Ureter (tissue), 1 donor: ENCODE results near the gene TRPM3. TPM values are rescaled to one million over a fixed set of nuclear protein-coding genes. Genes with fewer than 3 reads are reported as not detected.

Source experiments
- DNase-seq: peaks from one replicate; pipeline ENCODE4 v3.0.0-alpha.2; 2020; ENCODE audit warnings: low spot score
- total RNA-seq: library from RNA; stranded (reverse); gene quantifications from one replicate; pipeline ENCODE4 v1.2.4, GENCODE V29; 2023
- donor health status: DM: yes; HTN: yes; CAD: no.

Gene TRPM3
- total RNA-seq, 1 donor from 2014 or later: 1.3 TPM

DNA sequence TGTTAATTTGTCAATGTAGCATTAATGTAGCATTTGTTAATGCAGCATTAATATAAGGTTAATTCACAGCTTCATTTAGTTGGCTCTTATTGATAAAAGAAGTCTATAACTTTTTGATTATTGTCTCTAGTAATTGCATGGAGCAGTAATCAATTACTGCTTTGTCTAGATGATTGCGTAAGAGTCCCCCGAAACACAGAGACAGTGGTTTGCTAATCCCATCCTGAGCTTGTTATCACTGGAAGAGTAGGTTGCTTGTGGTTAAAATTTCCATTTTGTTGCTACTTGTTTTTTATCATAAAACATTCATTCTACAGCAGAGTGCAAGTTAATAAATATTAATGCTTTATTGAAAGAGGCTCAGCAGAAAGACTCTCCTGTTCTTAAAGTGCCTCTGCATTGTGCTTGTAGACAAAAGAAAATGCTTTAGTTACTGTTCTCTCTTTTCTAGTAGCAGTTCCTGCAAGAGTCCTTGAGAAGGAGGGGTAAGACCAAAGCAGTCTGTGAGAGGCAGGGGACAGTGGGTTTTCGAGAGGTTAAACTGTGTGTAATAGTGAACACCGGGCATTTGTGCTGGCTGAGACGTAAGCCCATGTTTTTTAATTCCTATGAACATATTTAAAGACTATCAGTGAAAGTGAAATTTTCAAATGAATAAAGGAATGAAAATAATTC, 291.7 kb downstream of the TRPM3 start:
- DNase-seq: no peak

- no peak for DNase-seq
Measured at GRCh38 chr9:70826562-70826961, 294.9 kb downstream of the TRPM3 start.

- DNase-seq: no peak
Measured at GRCh38 chr9:70823284-70823683, 298.1 kb downstream of the TRPM3 start.

GRCh38 chr9:70817311-70817710, 304.1 kb downstream of the TRPM3 start:
- DNase-seq: no peak

DNA sequence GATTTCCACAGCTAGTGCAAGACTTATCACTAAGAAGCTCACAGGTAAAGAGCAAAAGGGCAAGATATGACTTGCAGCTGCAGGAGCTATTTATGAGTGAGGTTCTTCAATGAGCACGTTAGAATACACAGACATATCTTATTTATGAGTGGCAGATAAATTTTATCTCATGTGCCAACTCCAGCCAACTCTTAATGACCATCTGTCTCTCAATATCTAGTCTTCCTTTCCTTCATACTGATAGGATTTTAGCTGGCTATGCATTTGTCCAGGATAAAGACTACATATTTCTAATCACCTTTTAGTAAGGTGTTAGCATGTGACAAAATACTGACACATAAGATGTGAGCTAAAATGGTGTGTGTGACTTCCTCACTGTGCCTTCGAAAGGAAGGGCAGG, 304.5 kb downstream of the TRPM3 start:
- no peak for DNase-seq

DNA sequence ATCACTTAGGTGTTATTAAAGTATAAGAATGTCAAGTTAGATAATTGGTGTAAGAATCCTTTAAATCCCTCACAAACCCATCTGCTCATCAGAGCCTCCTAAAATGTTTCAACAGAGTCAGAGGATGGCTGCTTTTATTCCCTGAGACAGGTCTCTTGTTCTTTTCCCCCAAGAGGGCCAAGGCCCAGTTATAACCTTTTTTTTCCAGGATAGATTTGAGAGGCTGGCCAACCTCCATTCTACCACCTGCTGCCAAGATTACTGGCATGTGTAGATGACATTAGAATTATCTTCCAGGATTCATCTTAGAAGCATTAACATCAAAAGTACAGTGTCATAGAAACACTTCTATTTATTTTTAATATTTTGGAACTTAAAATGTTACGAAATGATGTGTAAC, 305.1 kb downstream of the TRPM3 start:
- DNase-seq: no peak

GRCh38 chr9:70814597-70814996, 306.8 kb downstream of the TRPM3 start:
- no peak for DNase-seq

GRCh38 chr9:70813141-70813540, 308.3 kb downstream of the TRPM3 start:
- no peak for DNase-seq

- DNase-seq: no peak
Measured at GRCh38 chr9:70811638-70812037, 309.8 kb downstream of the TRPM3 start.

DNA sequence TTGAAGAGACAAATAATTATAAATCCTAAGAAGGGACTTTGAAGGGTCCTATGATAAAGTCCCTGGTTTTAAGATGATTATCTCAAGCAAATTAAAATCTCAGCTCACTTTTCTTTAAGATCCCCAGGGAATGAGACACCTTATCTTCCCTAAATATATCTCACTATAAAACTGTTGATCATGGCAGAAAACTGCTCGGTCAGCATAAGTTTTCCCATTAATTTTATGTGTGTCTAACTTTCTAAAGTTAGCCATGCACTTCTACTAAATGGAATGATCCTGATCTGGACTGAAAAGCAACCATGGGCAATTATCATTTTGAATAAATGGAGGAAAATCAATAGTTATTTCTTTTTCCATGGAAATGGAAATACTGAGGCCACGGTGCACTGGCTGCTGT, 314.5 kb downstream of the TRPM3 start:
- DNase-seq: no peak

DNA sequence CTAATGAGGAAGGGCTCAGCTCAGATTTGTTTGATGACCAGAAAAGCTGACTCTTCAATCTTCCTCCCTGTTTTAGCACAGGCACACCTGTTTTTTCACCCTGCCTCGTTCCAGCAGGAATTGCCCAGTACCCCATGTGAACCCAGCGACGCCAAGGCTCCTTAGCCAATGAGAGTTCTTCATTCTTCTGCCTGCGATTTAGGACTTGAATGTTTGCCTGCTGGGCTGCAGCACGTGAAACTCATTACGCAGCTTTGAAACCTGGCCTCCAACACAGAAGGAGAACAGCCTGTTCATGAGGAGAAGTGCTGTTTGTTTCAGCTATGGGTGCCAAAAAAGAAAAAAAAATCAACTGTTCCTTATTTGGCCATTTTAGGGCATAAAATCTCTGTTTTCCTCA, 315.5 kb downstream of the TRPM3 start:
- no peak for DNase-seq

- no peak for DNase-seq
Measured at GRCh38 chr9:70802758-70803436, 318.5 kb downstream of the TRPM3 start.

DNA sequence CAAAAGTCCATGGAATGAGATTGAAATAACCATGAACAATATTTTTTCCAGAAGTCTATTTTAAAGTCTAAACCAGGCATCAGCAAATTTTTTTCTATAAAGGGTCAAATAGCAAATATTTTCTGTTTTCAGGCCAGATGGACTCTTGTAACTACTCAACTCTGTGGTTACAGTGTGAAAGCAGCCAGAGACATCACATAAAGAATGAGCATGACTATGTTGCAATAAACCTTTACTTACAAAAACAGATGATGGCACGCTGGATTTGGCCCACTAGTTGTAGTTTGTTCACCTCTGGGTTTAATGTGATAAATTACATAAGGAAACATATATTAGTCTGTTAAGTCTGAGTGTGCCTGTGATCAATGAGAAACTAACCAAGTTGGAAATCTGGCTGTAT, 319.2 kb downstream of the TRPM3 start:
- no peak for DNase-seq

DNA sequence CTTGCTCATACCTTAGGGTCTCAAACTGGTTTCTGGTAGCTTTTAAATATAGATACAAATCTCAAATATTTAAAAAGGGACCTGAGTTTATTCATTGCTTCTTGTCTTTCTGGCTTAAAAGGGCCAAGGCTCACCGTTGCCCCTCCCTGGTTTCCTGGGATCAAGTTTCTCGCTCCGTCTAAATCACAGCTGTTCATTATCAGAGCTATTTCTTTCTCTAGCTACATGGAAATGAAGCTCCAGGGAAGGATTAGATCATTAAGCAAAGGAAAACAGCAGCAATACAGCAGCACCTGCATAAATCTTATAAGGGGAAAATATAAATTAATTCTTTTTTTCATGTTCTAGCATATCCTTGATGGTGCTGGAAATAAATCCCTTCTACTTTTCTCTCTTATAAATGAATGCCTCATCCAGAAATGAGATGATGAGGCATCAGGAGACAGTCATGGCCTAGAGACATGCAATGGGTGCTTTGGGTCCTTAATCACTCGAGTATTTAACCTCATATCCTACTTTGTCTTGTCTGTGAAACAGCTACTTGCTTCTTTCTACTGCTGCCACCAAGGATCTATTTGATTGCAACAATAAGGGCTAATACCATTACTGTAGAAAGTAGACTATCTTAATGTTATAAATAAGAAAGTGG, 320.1 kb downstream of the TRPM3 start:
- DNase-seq: no peak

DNA sequence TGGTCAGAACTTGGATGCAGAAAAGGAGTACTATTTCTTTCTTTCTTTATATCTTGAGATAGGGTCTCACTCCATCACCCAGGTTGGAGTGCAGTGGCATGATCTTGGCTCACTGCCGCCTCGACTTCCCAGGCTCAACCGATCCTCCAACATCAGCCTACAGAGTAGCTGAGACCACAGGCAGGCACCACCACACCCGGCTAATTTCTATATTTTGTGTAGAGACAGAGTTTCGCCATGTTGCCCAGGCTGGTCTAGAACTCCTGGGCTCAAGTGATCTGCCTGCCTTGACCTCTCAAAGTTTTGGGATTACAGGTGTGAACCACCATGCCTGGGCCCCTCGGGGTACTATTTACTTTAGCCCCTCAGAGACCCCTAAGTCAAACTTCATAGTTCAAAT, 323.4 kb downstream of the TRPM3 start:
- no peak for DNase-seq

GRCh38 chr9:70795841-70796240, 325.6 kb downstream of the TRPM3 start:
- no peak for DNase-seq

DNA sequence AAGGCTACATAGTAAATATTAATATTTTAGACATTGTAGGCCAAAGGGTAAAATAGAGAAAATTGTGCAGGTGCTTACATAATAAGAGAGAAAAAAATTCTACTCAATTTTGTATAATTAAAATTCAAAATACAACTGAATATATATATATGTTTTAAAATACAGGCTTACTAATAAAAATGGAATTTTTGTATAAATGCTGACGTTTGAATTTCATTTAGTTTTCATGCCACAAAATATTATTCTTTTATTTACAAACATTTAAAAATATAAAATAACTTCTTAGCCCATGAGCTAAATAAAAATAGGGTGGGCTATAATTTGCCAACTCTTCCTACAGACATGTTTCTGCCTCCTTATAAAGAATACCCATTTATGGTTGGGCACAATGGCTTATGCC, 328.6 kb downstream of the TRPM3 start:
- DNase-seq: no peak

DNA sequence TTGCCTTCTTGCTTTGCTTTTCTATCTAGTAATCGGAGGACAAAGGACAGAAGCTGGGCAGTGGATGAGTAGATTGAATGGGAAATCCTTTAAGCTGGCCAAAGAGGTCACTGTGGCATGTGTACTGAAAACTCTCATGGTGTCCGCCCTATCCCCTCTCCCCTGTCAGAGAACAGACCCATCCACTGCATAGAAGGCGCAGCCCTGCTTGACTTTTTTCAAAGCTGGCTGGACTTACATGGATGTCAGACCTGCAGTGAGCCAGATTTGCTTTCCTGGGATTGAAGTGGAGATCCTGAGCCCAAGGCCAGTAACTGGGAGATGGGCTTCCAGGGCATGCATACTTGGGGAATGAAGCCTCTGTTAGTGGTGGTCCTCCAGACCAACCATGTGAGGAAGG, 329.5 kb downstream of the TRPM3 start:
- DNase-seq: no peak

DNA sequence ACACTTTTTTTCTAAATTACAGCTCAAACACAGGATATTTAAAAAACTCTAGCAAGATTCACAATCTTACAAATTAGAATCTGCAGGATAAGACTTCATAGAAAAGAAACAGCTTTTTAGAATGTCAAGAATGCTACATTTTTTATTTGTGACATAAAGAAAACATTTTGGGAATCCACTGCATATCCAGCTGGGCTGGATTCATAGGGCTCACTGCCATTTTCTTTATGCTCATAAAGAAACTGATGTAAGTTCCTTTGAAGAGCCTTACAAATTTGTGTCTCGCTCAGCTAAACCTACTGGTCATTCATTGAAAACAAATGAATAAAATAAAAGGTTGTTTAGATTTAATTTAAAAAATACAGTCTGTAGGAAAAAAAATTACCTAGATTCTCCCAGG, 332.3 kb downstream of the TRPM3 start:
- DNase-seq: no peak

- DNase-seq: no peak
Measured at GRCh38 chr9:70784456-70784855, 337.0 kb downstream of the TRPM3 start.

- DNase-seq: no peak
Measured at GRCh38 chr9:70778568-70778967, 342.9 kb downstream of the TRPM3 start.

GRCh38 chr9:70773579-70773978, 347.8 kb downstream of the TRPM3 start:
- no peak for DNase-seq

DNA sequence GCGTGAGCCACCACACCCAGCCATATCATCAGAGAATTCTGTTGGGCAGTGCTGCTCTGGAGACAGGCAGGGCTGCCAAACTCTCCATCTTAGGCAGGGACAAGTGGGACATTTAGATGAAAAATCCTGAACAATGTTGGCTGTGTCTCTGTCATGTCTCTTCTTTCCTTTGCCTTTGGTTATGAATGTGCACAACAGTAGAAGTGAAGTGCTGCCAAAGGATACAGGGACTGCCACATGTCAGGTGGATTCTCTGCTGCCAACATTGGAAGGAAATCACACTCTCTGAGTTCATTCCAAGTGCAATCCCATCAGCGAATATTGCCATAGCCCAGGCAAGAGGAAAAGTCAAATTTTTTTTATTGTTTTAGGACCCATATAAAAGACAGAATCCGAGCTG, 348.8 kb downstream of the TRPM3 start:
- no peak for DNase-seq
